Tibial artery (tissue), 4 donors: ENCODE results near the gene SCN2B.
A peak's percentile ranks its signal among the peaks of the same experiment; 100 is the strongest.
"Not testable (repeated sequence)": the region's sequence is repeated elsewhere in the genome, so short reads cannot be mapped to it uniquely, and the experiment has no call there.

ENCODE experiments used
- DNase-seq, 2 donors: peaks; one replicate each; pipeline ENCODE4 v3.0.0-alpha.2; 2019
- H3K27ac ChIP-seq, 2 donors: fragments of 200-600 bp; sonication (generic) in 1 of 2; 1 replicate in 1 of 2; 2 replicates in 1 of 2; pipeline ENCODE4 v1.5.1; 2018 to 2019; ENCODE audit warnings: mild to moderate bottlenecking in 1 of 2
- H3K27me3 ChIP-seq, 2 donors: fragments of 200-600 bp; sonication (generic) in 1 of 2; one replicate each; pipeline versions ENCODE4 v1.5.1 to v1.6.0; 2016 to 2019
- H3K36me3 ChIP-seq, 3 donors: fragments of 200-600 bp; sonication (generic) in 2 of 3; one replicate each; pipeline ENCODE4 v1.5.1; 2016 to 2019; ENCODE audit warnings: mild to moderate bottlenecking in 2 of 3
- H3K4me1 ChIP-seq, 4 donors: fragments of 200-600 bp; sonication (generic) in 2 of 4; 1 replicate in 3 of 4; 2 replicates in 1 of 4; pipeline ENCODE4 v1.5.1; 2016 to 2019
- H3K4me3 ChIP-seq, 2 donors: fragments of 200-600 bp; sonication (generic) in 1 of 2; 1 replicate in 1 of 2; 2 replicates in 1 of 2; pipeline ENCODE4 v1.5.1; 2018 to 2019; ENCODE audit warnings: mild to moderate bottlenecking in 2 of 2
- H3K9me3 ChIP-seq, 3 donors: fragments of 200-600 bp; sonication (generic) in 1 of 3; one replicate each; pipeline ENCODE4 v1.5.1; 2016 to 2019
- intact Hi-C: fragments of 100-400 bp; cut with DNase I; formaldehyde crosslinking; loops from one replicate; pipeline ENCODE4 v1.15.0; 2023; ENCODE audit warnings: low total_unique reads
- TF ChIP-seq, protein P1 (sequence below), 2 experiments: fragments of 200-600 bp in 1 of 2; fragments of 450-650 bp in 1 of 2; IDR thresholded peaks; one replicate each; pipeline ENCODE4 v1.5.1; 2017 to 2019; ENCODE audit warnings: antibody characterized with exemption in 2 of 2, mild to moderate bottlenecking in 1 of 2, moderate library complexity in 1 of 2

Gene SCN2B

DNA sequence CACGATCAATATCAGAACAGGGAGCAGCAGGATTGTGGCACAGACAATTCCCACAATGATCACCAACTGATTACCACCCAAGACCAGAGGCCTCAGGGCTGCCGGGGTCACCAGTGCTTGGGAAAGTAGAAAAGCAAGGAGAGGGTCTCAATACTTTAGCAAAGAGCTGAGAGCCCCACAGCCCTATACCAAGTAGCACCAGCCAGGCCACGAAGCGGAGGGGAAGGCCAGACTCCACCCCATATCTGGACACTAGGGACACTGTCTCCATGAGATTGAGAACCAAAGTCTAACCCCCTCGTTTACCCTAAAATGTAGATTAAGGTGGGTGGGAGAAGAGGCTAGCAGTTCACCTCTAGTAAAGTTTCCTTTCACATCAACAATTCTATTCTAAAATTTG is 24.1 kb upstream of the SCN2B start:
- H3K27me3 ChIP-seq, result peaks cover 0 to 8% of the 10 kb centered on the region in 2 donors
- intact Hi-C loops, result no loop called here
- no peaks in the 10 kb centered on the region for H3K36me3 ChIP-seq
- TF ChIP-seq, protein P1, sequence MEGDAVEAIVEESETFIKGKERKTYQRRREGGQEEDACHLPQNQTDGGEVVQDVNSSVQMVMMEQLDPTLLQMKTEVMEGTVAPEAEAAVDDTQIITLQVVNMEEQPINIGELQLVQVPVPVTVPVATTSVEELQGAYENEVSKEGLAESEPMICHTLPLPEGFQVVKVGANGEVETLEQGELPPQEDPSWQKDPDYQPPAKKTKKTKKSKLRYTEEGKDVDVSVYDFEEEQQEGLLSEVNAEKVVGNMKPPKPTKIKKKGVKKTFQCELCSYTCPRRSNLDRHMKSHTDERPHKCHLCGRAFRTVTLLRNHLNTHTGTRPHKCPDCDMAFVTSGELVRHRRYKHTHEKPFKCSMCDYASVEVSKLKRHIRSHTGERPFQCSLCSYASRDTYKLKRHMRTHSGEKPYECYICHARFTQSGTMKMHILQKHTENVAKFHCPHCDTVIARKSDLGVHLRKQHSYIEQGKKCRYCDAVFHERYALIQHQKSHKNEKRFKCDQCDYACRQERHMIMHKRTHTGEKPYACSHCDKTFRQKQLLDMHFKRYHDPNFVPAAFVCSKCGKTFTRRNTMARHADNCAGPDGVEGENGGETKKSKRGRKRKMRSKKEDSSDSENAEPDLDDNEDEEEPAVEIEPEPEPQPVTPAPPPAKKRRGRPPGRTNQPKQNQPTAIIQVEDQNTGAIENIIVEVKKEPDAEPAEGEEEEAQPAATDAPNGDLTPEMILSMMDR (IDR thresholded peaks at IDR 0.05), result no peak
- H3K4me3 ChIP-seq, result no peak overlapping the region
- DNase-seq, result no peak
- H3K9me3 ChIP-seq, result no peaks in the 10 kb centered on the region
- H3K27ac ChIP-seq, result no peak overlapping the region
- H3K4me1 ChIP-seq, result no peaks in the 10 kb centered on the region

DNA sequence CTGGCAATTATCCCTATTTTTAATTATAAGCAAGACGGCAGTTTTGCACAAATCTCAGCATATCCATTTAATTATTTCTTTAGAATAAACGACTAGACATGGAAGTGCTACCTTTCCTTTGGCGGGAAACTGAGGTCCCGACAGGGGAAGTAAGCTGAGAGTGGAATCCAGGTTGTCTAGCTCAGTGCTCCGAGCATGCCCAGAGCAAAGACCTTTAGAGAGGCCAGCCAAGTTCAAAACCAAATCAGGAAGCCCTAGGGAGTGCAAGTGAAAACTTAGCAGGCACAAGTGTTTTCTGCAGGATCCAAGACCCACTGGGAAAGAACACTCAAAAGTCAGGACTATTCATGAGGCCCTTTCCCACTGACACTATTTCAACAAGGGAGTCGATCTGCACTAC is 22.7 kb upstream of the SCN2B start:
- intact Hi-C loops, result no loop called here
- H3K9me3 ChIP-seq, result no peaks in the 10 kb centered on the region
- no peak overlapping the region for H3K4me3 ChIP-seq
- H3K36me3 ChIP-seq, result no peaks in the 10 kb centered on the region
- H3K4me1 ChIP-seq, result no peaks in the 10 kb centered on the region
- no peak overlapping the region for H3K27ac ChIP-seq
- no peak for DNase-seq
- H3K27me3 ChIP-seq, result peaks cover 0 to 3% of the 10 kb centered on the region in 2 donors
- TF ChIP-seq, protein P1 (IDR thresholded peaks at IDR 0.05), result no peak

DNA sequence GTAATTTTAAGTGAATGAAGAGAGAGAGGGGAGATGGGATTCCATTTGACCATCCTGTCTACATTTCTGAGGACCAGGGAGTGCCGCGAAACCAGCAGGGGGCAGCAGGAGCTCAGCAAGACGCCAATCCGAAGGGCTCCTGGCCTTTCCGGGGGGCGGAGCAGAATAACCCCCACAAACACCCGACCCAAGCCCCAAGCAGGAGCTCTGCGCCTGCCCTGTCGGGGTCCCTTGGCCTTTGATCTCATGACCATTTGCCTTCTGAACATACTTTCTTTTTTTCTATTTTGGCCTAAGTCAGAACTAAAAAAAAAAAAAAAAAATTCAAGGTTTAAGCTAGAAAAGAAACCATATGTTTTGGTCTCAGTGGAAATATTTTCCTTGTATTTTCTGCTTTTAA is 21.9 kb upstream of the SCN2B start:
- Histone ChIP-seq H3K9me3 (no peaks in the 10 kb centered on the region), H3K27ac (no peak overlapping the region), H3K4me1 (no peaks in the 10 kb centered on the region), H3K4me3 (no peak overlapping the region), H3K36me3 (no peaks in the 10 kb centered on the region), H3K27me3 (peaks cover 0 to 3% of the 10 kb centered on the region in 2 donors)
- intact Hi-C loops, result no loop called here
- DNase-seq, result peak; percentile 64 to 74
- TF ChIP-seq, protein P1 (IDR thresholded peaks at IDR 0.05), result peak; percentile 55 to 64

DNA sequence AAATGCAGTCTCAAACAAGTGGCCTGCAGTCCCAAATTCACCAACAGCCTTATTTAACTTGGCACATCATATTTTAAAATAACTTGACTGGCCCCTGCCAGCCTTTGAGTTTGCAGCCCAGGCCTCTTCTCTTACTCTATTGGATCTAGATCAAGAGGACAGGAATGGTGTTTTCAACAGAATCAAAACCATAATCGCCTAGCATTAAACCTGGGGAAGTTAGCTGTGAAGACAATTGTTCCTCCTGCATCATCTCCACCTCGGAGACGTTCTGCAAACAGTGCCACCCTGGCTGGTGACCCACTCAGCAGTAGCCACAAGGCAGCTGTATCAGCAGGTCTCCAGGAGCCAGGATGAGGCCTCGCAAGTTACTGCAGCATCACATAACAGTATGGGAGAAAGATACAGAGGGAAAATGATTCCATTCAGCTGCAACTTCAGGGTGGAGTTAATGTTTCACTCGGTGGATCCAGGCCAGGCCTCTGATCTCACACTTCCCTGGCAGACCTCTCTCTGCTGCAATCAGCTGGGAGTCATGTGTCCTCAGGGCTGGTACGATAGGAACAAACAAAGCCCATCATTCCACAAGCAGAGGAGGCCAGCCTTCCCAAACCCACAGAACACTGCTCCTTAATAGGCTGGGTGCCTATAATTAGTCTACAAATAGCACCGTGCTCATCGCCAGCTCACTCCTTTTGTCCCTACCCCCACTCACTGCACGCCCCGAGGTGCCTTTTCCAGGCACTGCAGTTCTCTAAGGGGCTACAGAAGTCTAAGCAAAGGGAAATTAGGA is 18.6 kb upstream of the SCN2B start:
- Histone ChIP-seq H3K27me3 (peaks cover 0 to 6% of the 10 kb centered on the region in 2 donors), H3K4me1 (no peaks in the 10 kb centered on the region), H3K36me3 (no peaks in the 10 kb centered on the region), H3K9me3 (peaks cover 0 to 4% (median 0%) of the 10 kb centered on the region in 3 donors), H3K27ac (no peak overlapping the region), H3K4me3 (no peak overlapping the region)
- peak; percentile 77 to 90 for DNase-seq
- intact Hi-C loops, result no loop called here
- TF ChIP-seq, protein P1 (IDR thresholded peaks at IDR 0.05), result no peak

DNA sequence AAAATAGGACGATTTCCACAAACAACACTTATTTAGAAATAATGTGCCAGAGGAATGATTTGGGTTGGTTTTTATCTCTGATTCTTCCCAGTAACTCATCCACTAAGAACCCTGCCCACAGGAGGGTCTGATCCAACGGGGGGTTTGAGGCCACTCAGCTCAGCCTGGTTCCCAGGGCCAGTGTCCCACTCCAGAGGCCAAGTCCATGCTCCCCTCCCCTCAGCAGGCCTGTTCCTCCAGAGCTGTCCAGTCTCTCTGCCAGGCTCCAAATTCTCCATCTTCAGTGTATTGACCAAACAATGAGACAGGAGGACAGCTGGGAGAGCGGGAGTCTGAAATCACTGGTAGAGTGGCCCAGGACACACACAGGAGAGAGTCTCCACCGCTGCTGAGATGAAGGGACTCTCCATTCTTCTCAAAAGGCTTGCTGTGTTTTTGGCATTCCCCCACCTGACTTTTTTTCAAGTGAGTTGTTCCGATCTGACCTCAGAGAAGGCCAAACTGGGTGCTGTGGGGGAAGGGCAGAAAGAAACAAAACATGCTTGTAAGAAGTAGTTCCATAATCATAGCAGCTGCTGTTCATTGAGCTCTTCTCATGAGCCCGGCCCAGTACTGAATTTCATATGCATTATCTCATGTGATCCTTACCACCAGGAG is 17.6 kb upstream of the SCN2B start:
- Histone ChIP-seq H3K36me3 (no peaks in the 10 kb centered on the region), H3K9me3 (peaks cover 0 to 4% (median 0%) of the 10 kb centered on the region in 3 donors), H3K4me3 (no peak overlapping the region), H3K27me3 (peaks cover 0 to 6% of the 10 kb centered on the region in 2 donors), H3K27ac (no peak overlapping the region), H3K4me1 (no peaks in the 10 kb centered on the region)
- TF ChIP-seq, protein P1 (IDR thresholded peaks at IDR 0.05), result no peak
- intact Hi-C loops, result no loop called here
- DNase-seq, result no peak

DNA sequence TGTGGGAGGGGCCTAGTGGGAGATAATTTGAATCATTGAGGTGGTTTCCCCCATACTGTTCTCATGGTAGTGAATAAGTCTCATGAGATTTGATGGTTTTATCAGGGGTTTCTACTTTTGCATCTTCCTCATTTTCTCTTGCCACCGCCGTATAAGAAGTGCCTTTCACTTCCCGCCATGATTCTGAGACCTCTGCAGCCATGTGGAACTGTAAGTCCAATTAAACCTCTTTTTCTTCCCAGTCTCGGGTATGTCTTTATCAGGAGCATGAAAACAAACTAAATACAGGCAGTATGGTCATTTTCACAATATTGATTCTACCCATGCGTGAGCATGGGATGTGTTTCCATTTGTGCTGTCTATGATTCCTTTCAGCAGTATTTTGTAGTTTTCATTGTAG is 16.4 kb upstream of the SCN2B start:
- peaks cover 0 to 11% of the 10 kb centered on the region in 2 donors for H3K27me3 ChIP-seq
- intact Hi-C loops, H3K27ac ChIP-seq, H3K4me3 ChIP-seq, DNase-seq, H3K4me1 ChIP-seq, H3K36me3 ChIP-seq, H3K9me3 ChIP-seq: not testable (repeated sequence)

DNA sequence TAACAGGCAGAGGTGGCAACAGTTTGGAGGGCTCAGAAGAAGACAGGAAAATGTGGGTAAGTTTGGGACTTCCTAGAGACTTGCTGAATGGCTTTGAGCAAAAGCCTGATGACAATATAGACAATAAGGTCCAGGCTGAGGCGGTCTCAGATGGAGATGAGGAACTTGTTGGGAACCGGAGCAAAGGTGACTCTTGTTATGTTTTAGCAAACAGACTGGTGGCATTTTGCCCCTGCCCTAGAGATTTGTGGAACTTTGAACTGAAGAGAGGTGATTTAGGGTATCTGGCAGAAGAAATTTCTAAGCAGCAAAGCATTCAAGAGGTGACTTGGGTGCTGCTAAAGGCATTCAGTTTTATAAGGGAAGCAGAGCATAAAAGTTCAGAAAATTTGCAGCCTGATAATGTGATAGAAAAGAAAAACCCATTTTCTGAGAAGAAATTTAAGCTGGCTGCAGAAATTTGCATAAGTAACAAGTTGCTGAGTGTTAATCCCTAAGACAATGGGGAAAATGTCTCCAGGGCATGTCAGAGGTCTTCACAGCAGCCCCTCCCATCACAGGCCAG is 14.6 kb upstream of the SCN2B start:
- H3K4me3 ChIP-seq, result not testable (repeated sequence)

More for the DNA sequence above, 14.6 kb upstream of the SCN2B start:
- H3K27ac ChIP-seq, H3K36me3 ChIP-seq, DNase-seq, H3K9me3 ChIP-seq, intact Hi-C loops, H3K4me1 ChIP-seq: not testable (repeated sequence)
- peaks cover 0 to 19% of the 10 kb centered on the region in 2 donors for H3K27me3 ChIP-seq
